Glutamatergic neuron (in vitro differentiated cells): ENCODE measurements around the gene MUC6. TPM values are rescaled to one million over a fixed set of nuclear protein-coding genes. Genes with fewer than 3 reads are reported as not detected.

Experiments used
- DNase-seq: peaks from one replicate; pipeline ENCODE4 v3.0.0; 2022
- H3K27ac Mint-ChIP-seq: one replicate; pipeline ENCODE4 v1.8.0; 2020; ENCODE audit warnings: mild to moderate bottlenecking, mixed read lengths, inconsistent platforms; ENCODE audit not compliant: unreplicated experiment
- H3K27me3 Mint-ChIP-seq: one replicate; pipeline ENCODE4 v1.8.0; 2020; ENCODE audit warnings: mild to moderate bottlenecking, moderate library complexity, mixed read lengths, inconsistent platforms; ENCODE audit not compliant: unreplicated experiment
- H3K36me3 Mint-ChIP-seq: one replicate; pipeline ENCODE4 v1.8.0; 2020; ENCODE audit warnings: mild to moderate bottlenecking, mixed read lengths, inconsistent platforms; ENCODE audit not compliant: unreplicated experiment
- H3K4me1 Mint-ChIP-seq: one replicate; pipeline ENCODE4 v1.8.0; 2020; ENCODE audit warnings: mild to moderate bottlenecking, low read depth, mixed read lengths, inconsistent platforms; ENCODE audit not compliant: unreplicated experiment
- H3K4me3 Mint-ChIP-seq: one replicate; pipeline ENCODE4 v1.8.0; 2020; ENCODE audit warnings: mild to moderate bottlenecking, mixed read lengths, inconsistent platforms; ENCODE audit not compliant: unreplicated experiment
- H3K9me3 Mint-ChIP-seq: one replicate; pipeline ENCODE4 v1.8.0; 2020; ENCODE audit warnings: mild to moderate bottlenecking, moderate library complexity, mixed read lengths, inconsistent platforms; ENCODE audit not compliant: unreplicated experiment
- long read RNA-seq: library from polyadenylated mRNA; unstranded; transcript quantifications from one replicate; pipeline ENCODE4 v2.0.0, GENCODE V29; 2020; ENCODE audit not compliant: unreplicated experiment
- total RNA-seq: library from RNA; stranded (reverse); fragmentation: NEBNext Ultra II Directional; extraction: Animal tissue kit (Norgen Biotek cat#: 25700); gene quantifications from one replicate; pipeline ENCODE4 v1.2.1, GENCODE V29; 2021; ENCODE audit not compliant: unreplicated experiment
- TF ChIP-seq, protein P1 (sequence below): fragments of 200-600 bp; sonication (generic); IDR thresholded peaks from one replicate; pipeline ENCODE4 v1.5.0; 2021; ENCODE audit not compliant: partially characterized antibody, unreplicated experiment

Gene MUC6, protein sequence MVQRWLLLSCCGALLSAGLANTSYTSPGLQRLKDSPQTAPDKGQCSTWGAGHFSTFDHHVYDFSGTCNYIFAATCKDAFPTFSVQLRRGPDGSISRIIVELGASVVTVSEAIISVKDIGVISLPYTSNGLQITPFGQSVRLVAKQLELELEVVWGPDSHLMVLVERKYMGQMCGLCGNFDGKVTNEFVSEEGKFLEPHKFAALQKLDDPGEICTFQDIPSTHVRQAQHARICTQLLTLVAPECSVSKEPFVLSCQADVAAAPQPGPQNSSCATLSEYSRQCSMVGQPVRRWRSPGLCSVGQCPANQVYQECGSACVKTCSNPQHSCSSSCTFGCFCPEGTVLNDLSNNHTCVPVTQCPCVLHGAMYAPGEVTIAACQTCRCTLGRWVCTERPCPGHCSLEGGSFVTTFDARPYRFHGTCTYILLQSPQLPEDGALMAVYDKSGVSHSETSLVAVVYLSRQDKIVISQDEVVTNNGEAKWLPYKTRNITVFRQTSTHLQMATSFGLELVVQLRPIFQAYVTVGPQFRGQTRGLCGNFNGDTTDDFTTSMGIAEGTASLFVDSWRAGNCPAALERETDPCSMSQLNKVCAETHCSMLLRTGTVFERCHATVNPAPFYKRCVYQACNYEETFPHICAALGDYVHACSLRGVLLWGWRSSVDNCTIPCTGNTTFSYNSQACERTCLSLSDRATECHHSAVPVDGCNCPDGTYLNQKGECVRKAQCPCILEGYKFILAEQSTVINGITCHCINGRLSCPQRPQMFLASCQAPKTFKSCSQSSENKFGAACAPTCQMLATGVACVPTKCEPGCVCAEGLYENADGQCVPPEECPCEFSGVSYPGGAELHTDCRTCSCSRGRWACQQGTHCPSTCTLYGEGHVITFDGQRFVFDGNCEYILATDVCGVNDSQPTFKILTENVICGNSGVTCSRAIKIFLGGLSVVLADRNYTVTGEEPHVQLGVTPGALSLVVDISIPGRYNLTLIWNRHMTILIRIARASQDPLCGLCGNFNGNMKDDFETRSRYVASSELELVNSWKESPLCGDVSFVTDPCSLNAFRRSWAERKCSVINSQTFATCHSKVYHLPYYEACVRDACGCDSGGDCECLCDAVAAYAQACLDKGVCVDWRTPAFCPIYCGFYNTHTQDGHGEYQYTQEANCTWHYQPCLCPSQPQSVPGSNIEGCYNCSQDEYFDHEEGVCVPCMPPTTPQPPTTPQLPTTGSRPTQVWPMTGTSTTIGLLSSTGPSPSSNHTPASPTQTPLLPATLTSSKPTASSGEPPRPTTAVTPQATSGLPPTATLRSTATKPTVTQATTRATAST (N-terminal part only)
- total RNA-seq: not detected
- long read RNA-seq: 0 reads

DNA sequence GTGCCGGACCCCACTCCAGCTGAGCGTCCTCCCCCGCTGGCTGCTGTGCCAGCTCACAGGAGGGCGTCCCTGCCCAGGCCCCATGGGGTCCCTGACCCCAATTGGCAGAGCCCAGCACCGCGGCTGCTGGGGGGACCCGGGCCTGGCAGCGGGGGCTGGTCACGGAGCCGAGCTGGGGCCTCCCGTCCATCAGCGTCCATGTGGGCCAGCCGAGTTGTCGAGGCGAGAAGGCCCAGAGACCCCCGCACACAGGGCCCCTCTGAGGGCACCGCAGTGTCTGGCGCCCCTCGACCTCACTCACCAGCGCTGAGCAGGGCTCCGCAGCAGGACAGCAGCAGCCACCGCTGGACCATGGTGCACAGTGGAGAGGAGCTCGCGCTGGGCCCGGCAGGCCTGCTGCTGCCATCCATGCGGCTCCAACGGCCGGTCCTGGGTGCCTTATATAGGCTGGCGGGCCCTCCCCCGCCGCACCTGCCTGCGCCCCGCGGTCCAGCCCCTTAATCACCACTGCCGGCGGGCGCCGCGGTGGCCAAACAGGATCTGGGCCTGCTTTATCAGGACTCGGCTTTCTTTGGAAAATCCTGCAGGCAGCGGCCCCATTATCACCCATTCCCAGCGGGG is at the start of gene MUC6:
MUC6 (minus strand) TSS at position 416 of the 621 bp plus-strand sequence; CDS start at position 353, 63 bp downstream.
- peaks cover 7% of the 10 kb centered on the region for H3K9me3 Mint-ChIP-seq
- no peak within 1 kb of the TSS for H3K4me3 Mint-ChIP-seq
- no peak within 1 kb of the TSS for H3K27ac Mint-ChIP-seq
- H3K4me1 Mint-ChIP-seq: peaks cover 4% of the 10 kb centered on the region
- peaks cover 11% of the 10 kb centered on the region for H3K27me3 Mint-ChIP-seq
- TF ChIP-seq, protein P1, sequence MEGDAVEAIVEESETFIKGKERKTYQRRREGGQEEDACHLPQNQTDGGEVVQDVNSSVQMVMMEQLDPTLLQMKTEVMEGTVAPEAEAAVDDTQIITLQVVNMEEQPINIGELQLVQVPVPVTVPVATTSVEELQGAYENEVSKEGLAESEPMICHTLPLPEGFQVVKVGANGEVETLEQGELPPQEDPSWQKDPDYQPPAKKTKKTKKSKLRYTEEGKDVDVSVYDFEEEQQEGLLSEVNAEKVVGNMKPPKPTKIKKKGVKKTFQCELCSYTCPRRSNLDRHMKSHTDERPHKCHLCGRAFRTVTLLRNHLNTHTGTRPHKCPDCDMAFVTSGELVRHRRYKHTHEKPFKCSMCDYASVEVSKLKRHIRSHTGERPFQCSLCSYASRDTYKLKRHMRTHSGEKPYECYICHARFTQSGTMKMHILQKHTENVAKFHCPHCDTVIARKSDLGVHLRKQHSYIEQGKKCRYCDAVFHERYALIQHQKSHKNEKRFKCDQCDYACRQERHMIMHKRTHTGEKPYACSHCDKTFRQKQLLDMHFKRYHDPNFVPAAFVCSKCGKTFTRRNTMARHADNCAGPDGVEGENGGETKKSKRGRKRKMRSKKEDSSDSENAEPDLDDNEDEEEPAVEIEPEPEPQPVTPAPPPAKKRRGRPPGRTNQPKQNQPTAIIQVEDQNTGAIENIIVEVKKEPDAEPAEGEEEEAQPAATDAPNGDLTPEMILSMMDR: no peak
- no peaks in the 10 kb centered on the region for H3K36me3 Mint-ChIP-seq
- no peak for DNase-seq

DNA sequence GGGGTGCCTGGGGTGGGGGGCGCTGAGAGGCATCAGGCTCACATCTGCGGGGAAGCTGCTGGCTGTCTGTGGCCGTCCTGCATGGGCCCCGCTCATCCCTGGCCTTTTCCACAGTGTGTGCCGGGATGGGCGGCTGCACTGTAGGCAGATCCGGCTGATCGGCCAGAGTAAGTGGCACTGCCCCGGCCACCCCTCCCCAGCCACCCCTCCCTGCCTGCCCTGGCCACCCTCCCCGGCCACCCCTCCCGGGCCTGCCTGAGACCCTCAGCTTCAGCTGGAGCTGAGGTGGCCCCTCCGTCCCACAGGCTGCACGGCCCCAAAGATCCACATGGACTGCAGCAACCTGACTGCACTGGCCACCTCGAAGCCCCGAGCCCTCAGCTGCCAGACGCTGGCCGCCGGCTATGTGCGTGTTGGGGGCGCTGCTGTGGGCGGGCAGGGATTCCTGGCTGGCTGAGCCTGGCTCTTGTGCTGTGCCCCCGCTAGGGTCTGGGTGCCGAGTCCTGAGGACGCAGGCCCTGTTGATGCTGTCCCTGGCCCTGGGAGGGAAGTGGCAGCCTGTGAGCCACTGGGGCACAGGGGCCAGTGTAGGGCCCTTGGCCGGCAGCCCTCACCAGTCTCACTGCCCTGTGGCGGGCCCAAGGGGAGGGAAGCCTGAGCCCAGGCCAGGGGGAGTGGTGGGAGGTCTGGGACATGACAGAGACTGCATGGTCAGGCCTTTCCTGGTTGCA is 49.1 kb upstream of the MUC6 start:
- H3K36me3 Mint-ChIP-seq: no peaks in the 10 kb centered on the region
- TF ChIP-seq, protein P1: no peak
- H3K27ac Mint-ChIP-seq: no peak overlapping the region
- H3K4me3 Mint-ChIP-seq: no peak overlapping the region
- peak; percentile 19 for DNase-seq
- peaks cover 1% of the 10 kb centered on the region for H3K9me3 Mint-ChIP-seq
- H3K27me3 Mint-ChIP-seq: no peaks in the 10 kb centered on the region
- H3K4me1 Mint-ChIP-seq: no peaks in the 10 kb centered on the region

DNA sequence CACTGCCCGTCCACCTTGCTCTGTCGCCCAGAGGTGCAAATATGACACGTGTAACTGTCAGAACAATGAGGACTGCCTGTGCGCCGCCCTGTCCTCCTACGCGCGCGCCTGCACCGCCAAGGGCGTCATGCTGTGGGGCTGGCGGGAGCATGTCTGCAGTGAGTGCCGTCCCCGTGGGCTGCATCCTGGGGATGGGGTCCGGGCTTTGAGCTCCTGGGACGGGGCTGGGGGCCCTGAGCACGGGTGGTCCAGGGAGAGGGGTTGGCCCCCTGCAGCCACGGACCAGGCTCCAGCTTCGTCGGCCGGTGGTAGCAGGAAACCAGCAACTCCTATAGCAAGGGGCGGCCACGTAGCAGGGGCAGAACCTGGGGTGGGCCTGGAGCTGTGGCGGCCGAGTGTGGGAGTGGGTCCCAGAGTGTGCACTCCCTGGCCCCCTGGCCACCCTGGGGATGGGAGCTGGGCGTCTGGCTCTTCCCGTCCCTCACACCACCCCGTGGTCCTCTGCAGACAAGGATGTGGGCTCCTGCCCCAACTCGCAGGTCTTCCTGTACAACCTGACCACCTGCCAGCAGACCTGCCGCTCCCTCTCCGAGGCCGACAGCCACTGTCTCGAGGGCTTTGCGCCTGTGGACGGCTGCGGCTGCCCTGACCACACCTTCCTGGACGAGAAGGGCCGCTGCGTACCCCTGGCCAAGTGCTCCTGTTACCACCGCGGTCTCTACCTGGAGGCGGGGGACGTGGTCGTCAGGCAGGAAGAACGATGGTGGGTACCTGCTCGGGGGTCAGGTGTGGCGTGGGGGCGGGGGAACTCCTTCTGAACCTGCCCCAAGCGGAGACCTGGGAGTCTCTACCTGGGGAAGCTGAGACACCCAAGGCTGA is 48.3 kb upstream of the MUC6 start:
- DNase-seq: peak; percentile 21
- Mint-ChIP-seq H3K36me3 (no peaks in the 10 kb centered on the region), H3K9me3 (peaks cover 1% of the 10 kb centered on the region), H3K27me3 (no peaks in the 10 kb centered on the region), H3K4me1 (no peaks in the 10 kb centered on the region), H3K4me3 (no peak overlapping the region), H3K27ac (no peak overlapping the region)
- TF ChIP-seq, protein P1: no peak
